H1 (cell line): ENCODE measurements around the gene STAG1. TPM values are rescaled to one million over a fixed set of nuclear protein-coding genes. Genes with fewer than 3 reads are reported as not detected.
"Not testable (repeated sequence)": the region's sequence is repeated elsewhere in the genome, so short reads cannot be mapped to it uniquely, and the experiment has no call there.

ENCODE experiments used
- CTCF ChIA-PET: fragments of 300-600 bp; sonication (Branson Sonifier 250); formaldehyde crosslinking; loops from one replicate; lab custom pipeline; 2021; ENCODE audit not compliant: partially characterized antibody; lab: Charles Lee
- POLR2A ChIA-PET: fragments of 300-600 bp; sonication (Branson Sonifier 250); formaldehyde crosslinking; loops from one replicate; lab custom pipeline; 2021; ENCODE audit warnings: inconsistent platforms; ENCODE audit not compliant: partially characterized antibody; lab: Charles Lee
- DNase-seq, 2 experiments: peaks; one replicate each; pipeline versions ENCODE4 v3.0.0 to v3.0.0-alpha.2; 2010 to 2022; ENCODE audit warnings: low spot score in 2 of 2, low read depth in 1 of 2, mixed read lengths in 1 of 2
- FAIRE-seq: peaks from 2 replicates; lab custom pipeline; 2011; peaks lifted over from hg19 to GRCh38; lab: Jason Lieb, UNC
- H2AFZ ChIP-seq: 2 replicates; pipeline ENCODE4 v1.8.1; 2012; ENCODE audit warnings: low read length, inconsistent platforms
- H2AK5ac ChIP-seq: 2 replicates; pipeline ENCODE4 v1.6.1; 2013; ENCODE audit warnings: low read depth, low read length
- H2BK120ac ChIP-seq: replicated peaks from 2 replicates; pipeline ENCODE3; 2013; ENCODE audit warnings: low read depth, low read length, inconsistent platforms
- H2BK12ac ChIP-seq: 2 replicates; pipeline ENCODE4 v1.6.1; 2013; ENCODE audit warnings: low read depth, low read length
- H2BK15ac ChIP-seq: 2 replicates; pipeline ENCODE4 v1.6.1; 2013; ENCODE audit warnings: low read length
- H2BK20ac ChIP-seq: 2 replicates; pipeline ENCODE4 v1.6.1; 2013; ENCODE audit warnings: low read length
- H2BK5ac ChIP-seq: 2 replicates; pipeline ENCODE4 v1.6.1; 2013; ENCODE audit warnings: low read depth, low read length
- H3K14ac ChIP-seq: 2 replicates; pipeline ENCODE4 v1.6.1; 2013; ENCODE audit warnings: inconsistent platforms; ENCODE audit not compliant: insufficient read length
- H3K18ac ChIP-seq: 2 replicates; pipeline ENCODE4 v1.6.1; 2013; ENCODE audit warnings: low read length; ENCODE audit errors: extremely low read depth
- H3K23ac ChIP-seq: 2 replicates; pipeline ENCODE4 v1.6.1; 2013; ENCODE audit warnings: inconsistent platforms; ENCODE audit not compliant: insufficient read length
- H3K23me2 ChIP-seq: 2 replicates; pipeline ENCODE4 v1.6.1; 2013; ENCODE audit warnings: low read depth, low read length
- H3K27ac ChIP-seq: 2 replicates; pipeline ENCODE4 v1.6.1; 2011; ENCODE audit warnings: low read depth, low read length, inconsistent platforms
- H3K27me3 ChIP-seq, 4 experiments: replicated peaks in 1 of 4; 1 replicate in 1 of 4; 2 replicates in 3 of 4; pipeline versions ENCODE4 v1.6.1 to v1.8.1; 2011 to 2013; ENCODE audit warnings: low read length in 3 of 4, mild to moderate bottlenecking in 3 of 4, inconsistent platforms in 2 of 4, mixed read lengths in 2 of 4, moderate library complexity in 1 of 4; ENCODE audit not compliant: control insufficient read depth in 3 of 4, insufficient read depth in 3 of 4; ENCODE audit errors: extremely low read depth in 1 of 4
- H3K36me3 ChIP-seq, 4 experiments: 2 replicates each; pipeline versions ENCODE4 v1.6.1 to v1.8.1; 2011 to 2013; ENCODE audit warnings: mild to moderate bottlenecking in 4 of 4, low read length in 3 of 4, moderate library complexity in 2 of 4, control low read depth in 1 of 4, inconsistent platforms in 1 of 4; ENCODE audit not compliant: insufficient read depth in 4 of 4, control insufficient read depth in 2 of 4
- H3K4ac ChIP-seq: replicated peaks from 2 replicates; pipeline ENCODE3; 2013; ENCODE audit warnings: low read length, low read depth, mixed read lengths, inconsistent platforms; ENCODE audit not compliant: insufficient read length
- H3K4me1 ChIP-seq, 4 experiments: replicated peaks in 1 of 4; 1 replicate in 1 of 4; 2 replicates in 3 of 4; pipeline versions ENCODE4 v1.6.1 to v1.8.1; 2011 to 2013; ENCODE audit warnings: low read length in 3 of 4, inconsistent platforms in 2 of 4, mixed read lengths in 1 of 4; ENCODE audit not compliant: insufficient read depth in 4 of 4, control insufficient read depth in 3 of 4
- H3K4me2 ChIP-seq, 2 experiments: 2 replicates each; pipeline versions ENCODE4 v1.6.1 to v1.8.1; 2011 to 2013; ENCODE audit warnings: low read depth in 2 of 2, low read length in 2 of 2, control low read depth in 1 of 2, inconsistent platforms in 1 of 2, mild to moderate bottlenecking in 1 of 2; ENCODE audit not compliant: insufficient read depth in 1 of 2
- H3K4me3 ChIP-seq, 4 experiments: fragments of 200-600, 300-600 bp in 1 of 4; sonication (generic), shearing (Covaris generic), sonication (Bioruptor Twin) in 1 of 4; 2 replicates each; pipeline versions ENCODE4 v1.5.1 to v1.8.1; 2011 to 2016; ENCODE audit warnings: low read length in 4 of 4, low read depth in 3 of 4, control low read depth in 2 of 4, inconsistent platforms in 2 of 4, mild to moderate bottlenecking in 2 of 4, mixed read lengths in 1 of 4, moderate library complexity in 1 of 4; ENCODE audit not compliant: insufficient read depth in 2 of 4; ENCODE audit errors: extremely low read depth in 1 of 4
- H3K56ac ChIP-seq: replicated peaks from 2 replicates; pipeline ENCODE3; 2013; ENCODE audit warnings: low read depth, mild to moderate bottlenecking, mixed read lengths, low read length, inconsistent platforms; ENCODE audit not compliant: insufficient read length
- H3K79me1 ChIP-seq: 2 replicates; pipeline ENCODE4 v1.6.1; 2013; ENCODE audit warnings: low read depth, low read length, control low read depth
- H3K79me2 ChIP-seq, 2 experiments: 2 replicates each; pipeline versions ENCODE4 v1.6.1 to v1.8.1; 2012 to 2013; ENCODE audit warnings: low read length in 2 of 2, mild to moderate bottlenecking in 2 of 2, inconsistent platforms in 1 of 2; ENCODE audit not compliant: insufficient read depth in 2 of 2, control insufficient read depth in 1 of 2
- H3K9ac ChIP-seq, 4 experiments: replicated peaks in 1 of 4; 1 replicate in 1 of 4; 2 replicates in 3 of 4; pipeline versions ENCODE4 v1.6.1 to v1.8.1; 2011 to 2013; ENCODE audit warnings: low read depth in 3 of 4, low read length in 3 of 4, control low read depth in 2 of 4, mild to moderate bottlenecking in 2 of 4, moderate library complexity in 2 of 4, inconsistent platforms in 1 of 4; ENCODE audit errors: extremely low read depth in 1 of 4
- H3K9me3 ChIP-seq, 2 experiments: 2 replicates each; pipeline versions ENCODE4 v1.6.1 to v1.8.1; 2012 to 2013; ENCODE audit warnings: mild to moderate bottlenecking in 2 of 2, moderate library complexity in 2 of 2, control low read depth in 1 of 2, inconsistent platforms in 1 of 2, low read depth in 1 of 2, low read length in 1 of 2, mixed read lengths in 1 of 2; ENCODE audit not compliant: insufficient read depth in 2 of 2
- H4K20me1 ChIP-seq, 2 experiments: replicated peaks in 1 of 2; 2 replicates each; pipeline versions ENCODE3 to v1.8.1; 2011 to 2013; ENCODE audit warnings: inconsistent platforms in 2 of 2, low read length in 2 of 2, mild to moderate bottlenecking in 1 of 2; ENCODE audit not compliant: insufficient read depth in 2 of 2, control insufficient read depth in 1 of 2
- H4K5ac ChIP-seq: 2 replicates; pipeline ENCODE4 v1.6.1; 2013; ENCODE audit warnings: low read length, low read depth, mixed read lengths, inconsistent platforms; ENCODE audit not compliant: insufficient read length
- H4K8ac ChIP-seq: 2 replicates; pipeline ENCODE4 v1.8.0; 2013; ENCODE audit warnings: mild to moderate bottlenecking, moderate library complexity, low read length, inconsistent platforms; ENCODE audit not compliant: insufficient read depth; ENCODE audit errors: extremely low read depth
- H4K91ac ChIP-seq: replicated peaks from 2 replicates; pipeline ENCODE3; 2013; ENCODE audit warnings: low read length, mixed read lengths, inconsistent platforms; ENCODE audit not compliant: insufficient read length
- RAD21 ChIP-seq, 2 experiments: IDR thresholded peaks in 1 of 2; conservative IDR thresholded peaks in 1 of 2; 2 replicates each; pipeline ENCODE4 v1.6.1; 2011; ENCODE audit warnings: low read depth in 2 of 2, low read length in 2 of 2, improper control_type of control experiment in 1 of 2, inconsistent platforms in 1 of 2, mild to moderate bottlenecking in 1 of 2, moderate library complexity in 1 of 2
- WGBS, 2 experiments: shearing (Covaris generic) in 1 of 2; methylation state at CpG; one replicate each; pipeline versions ENCODE4 v1.1.6 to v1.1.7; 2013 to 2015; ENCODE audit warnings: low lambda C conversion rate in 2 of 2, mixed read lengths in 2 of 2, inconsistent platforms in 1 of 2, low coverage in 1 of 2, missing lambda C conversion rate in 1 of 2; ENCODE audit not compliant: insufficient replicate concordance in 2 of 2, insufficient coverage in 1 of 2, insufficient read length in 1 of 2; ENCODE audit errors: extremely low coverage in 1 of 2, missing lambda C conversion rate in 1 of 2; 5-methylcytosine and 5-hydroxymethylcytosine counted together
- polyA plus RNA-seq, 7 experiments: library from polyadenylated mRNA; depleted of rRNA in 3 of 7; stranded (reverse) in 5 of 7; unstranded in 2 of 7; fragments of >200 nt in 5 of 7; fragments of 200-250 nt in 2 of 7; gene quantifications; 1 replicate in 5 of 7; 2 replicates in 1 of 7; 4 replicates in 1 of 7; pipeline versions ENCODE4 v1.2.1 to v1.2.3, GENCODE V29; 2011 to 2013; ENCODE audit warnings: missing spikeins in 2 of 7, mixed read lengths in 2 of 7
- total RNA-seq: library from RNA; stranded (reverse); fragmentation: NEBNext Ultra II Directional; extraction: Animal tissue kit (Norgen Biotek cat#: 25700); gene quantifications from 2 replicates; pipeline ENCODE4 v1.2.1, GENCODE V29; 2021
- TF ChIP-seq, protein P1 (sequence below), 3 experiments: IDR thresholded peaks; 1 replicate in 2 of 3; 2 replicates in 1 of 3; pipeline versions ENCODE4 v1.5.1 to v1.6.1; 2011; ENCODE audit warnings: low read length in 3 of 3, mild to moderate bottlenecking in 3 of 3, inconsistent platforms in 2 of 3, low read depth in 1 of 3, moderate library complexity in 1 of 3; ENCODE audit not compliant: insufficient read depth in 1 of 3; ENCODE audit errors: control extremely low read depth in 1 of 3

Gene STAG1
- total and polyA plus RNA-seq, 2 of the 8 experiments (the other 6 are each of a cell fraction or from before 2014, with no cell fraction given), result 4.6 to 23.4 TPM

- TF ChIP-seq, protein P1, sequence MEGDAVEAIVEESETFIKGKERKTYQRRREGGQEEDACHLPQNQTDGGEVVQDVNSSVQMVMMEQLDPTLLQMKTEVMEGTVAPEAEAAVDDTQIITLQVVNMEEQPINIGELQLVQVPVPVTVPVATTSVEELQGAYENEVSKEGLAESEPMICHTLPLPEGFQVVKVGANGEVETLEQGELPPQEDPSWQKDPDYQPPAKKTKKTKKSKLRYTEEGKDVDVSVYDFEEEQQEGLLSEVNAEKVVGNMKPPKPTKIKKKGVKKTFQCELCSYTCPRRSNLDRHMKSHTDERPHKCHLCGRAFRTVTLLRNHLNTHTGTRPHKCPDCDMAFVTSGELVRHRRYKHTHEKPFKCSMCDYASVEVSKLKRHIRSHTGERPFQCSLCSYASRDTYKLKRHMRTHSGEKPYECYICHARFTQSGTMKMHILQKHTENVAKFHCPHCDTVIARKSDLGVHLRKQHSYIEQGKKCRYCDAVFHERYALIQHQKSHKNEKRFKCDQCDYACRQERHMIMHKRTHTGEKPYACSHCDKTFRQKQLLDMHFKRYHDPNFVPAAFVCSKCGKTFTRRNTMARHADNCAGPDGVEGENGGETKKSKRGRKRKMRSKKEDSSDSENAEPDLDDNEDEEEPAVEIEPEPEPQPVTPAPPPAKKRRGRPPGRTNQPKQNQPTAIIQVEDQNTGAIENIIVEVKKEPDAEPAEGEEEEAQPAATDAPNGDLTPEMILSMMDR (IDR thresholded peaks at IDR 0.05; ENCODE audit: control extremely low read depth in 1 of 3, insufficient read depth in 1 of 3, low read depth in 1 of 3, low read length in 3 of 3), result no peak
- TF ChIP-seq RAD21 (IDR thresholded peaks at IDR 0.05 in 1 of 2, conservative IDR thresholded peaks at IDR 0.05 in 1 of 2; ENCODE audit: low read depth in 2 of 2, low read length in 2 of 2), result no peak
Observed at GRCh38 chr3:136336329-136337100, 415.7 kb downstream of the STAG1 start (continued).

GRCh38 chr3:136334726-136335125 lies 417.5 kb downstream of the STAG1 start:
- H2BK15ac ChIP-seq, H3K4me2 ChIP-seq, H4K20me1 ChIP-seq, H2BK12ac ChIP-seq, H2BK20ac ChIP-seq, H2AFZ ChIP-seq, H3K79me2 ChIP-seq, H3K23me2 ChIP-seq, H3K18ac ChIP-seq, H4K5ac ChIP-seq, H3K23ac ChIP-seq, H3K4ac ChIP-seq, H3K79me1 ChIP-seq, H3K9me3 ChIP-seq, H3K9ac ChIP-seq, DNase-seq, H3K4me3 ChIP-seq, H4K91ac ChIP-seq, H3K27ac ChIP-seq, H3K27me3 ChIP-seq, H4K8ac ChIP-seq, FAIRE-seq, H2AK5ac ChIP-seq, H3K56ac ChIP-seq, H2BK5ac ChIP-seq, H3K4me1 ChIP-seq, H3K14ac ChIP-seq, H2BK120ac ChIP-seq: not testable (repeated sequence)
- ChIA-PET POLR2A (interaction anchor here (1.2 to 1.5 kb wide), 2 partner anchors 22 to 417 kb away, joined by 3 to 4 read pairs; partner anchors contain the start of gene STAG1), CTCF (interaction anchor here (0.6 to 3.4 kb wide), 10 partner anchors 15 to 1704 kb away, joined by 3 to 17 read pairs (median 3); no protein-coding TSS in a partner anchor)
- peaks cover 0 to 21% (median 5%) of the 10 kb centered on the region in 4 experiments; a peak in 2 of 8 replicates for H3K36me3 ChIP-seq
- 78% methylated on average over 4 of the region's 6 CpGs; no CpG with 5 or more reads in 1 of the 2 experiments for WGBS, 2 experiments
